ENCODE data around the gene ITGA11.

ITGA11 gene

DNA sequence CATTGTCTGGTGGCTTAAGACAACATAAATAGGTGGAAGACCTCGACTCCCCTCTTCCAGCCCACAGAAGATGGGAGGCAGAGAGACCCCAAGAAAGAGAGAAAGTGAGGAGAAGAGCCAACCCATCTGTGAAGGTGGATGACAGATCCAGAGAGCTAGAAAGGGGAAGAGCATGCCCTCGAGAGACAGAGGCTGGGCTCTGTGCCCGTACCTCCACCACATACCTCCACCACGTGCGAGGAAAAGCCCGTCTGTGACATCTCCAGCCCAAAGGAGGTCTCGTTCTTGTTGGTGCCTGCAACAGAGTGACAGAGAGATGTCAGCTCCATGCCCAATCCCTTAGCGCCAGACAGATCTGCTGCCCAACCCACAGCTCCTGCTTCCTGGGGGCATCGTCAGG is 83.4 kb downstream of the ITGA11 start:
- no peak for DNase-seq

GRCh38 chr15:68348081-68348480 is 83.9 kb downstream of the ITGA11 start:
- DNase-seq, result no peak

GRCh38 chr15:68347392-68347791 is 84.6 kb downstream of the ITGA11 start:
- no peak for DNase-seq

GRCh38 chr15:68346979-68347378 is 85.0 kb downstream of the ITGA11 start:
- DNase-seq, result no peak

GRCh38 chr15:68345481-68345880 is 86.5 kb downstream of the ITGA11 start:
- DNase-seq, result no peak

GRCh38 chr15:68344600-68344999 is 87.4 kb downstream of the ITGA11 start:
- no peak for DNase-seq

DNA sequence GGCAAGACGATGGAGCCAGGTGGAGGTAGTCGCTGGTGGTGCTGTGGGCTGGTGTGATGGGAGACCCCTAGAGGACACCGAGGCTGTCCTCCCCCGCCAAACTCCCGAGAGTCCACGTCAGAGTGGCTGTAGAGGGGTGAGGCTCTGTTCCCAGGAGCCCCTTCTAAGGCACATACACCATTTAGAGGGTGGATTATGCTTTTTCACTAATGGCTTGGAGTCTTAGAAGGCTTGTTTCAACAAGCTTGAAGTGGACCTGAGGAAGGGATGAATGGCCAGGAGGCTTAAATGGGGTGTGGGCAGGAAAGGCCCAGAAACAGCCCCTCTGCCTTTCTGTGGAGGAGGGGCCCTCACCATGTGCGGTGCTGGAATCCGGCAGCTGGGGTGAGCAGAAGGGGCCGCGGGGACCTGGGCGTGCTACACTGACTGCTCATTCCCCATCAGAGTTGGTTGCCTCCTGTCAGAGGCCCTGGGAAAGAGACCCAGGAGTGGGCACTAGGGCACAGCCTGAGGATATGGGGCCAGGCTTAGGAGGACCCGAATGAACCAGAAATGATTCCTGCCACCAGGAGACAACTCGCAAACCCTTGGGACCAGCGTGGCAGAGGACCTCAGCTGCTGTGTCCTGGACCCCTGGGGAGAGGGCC is 88.3 kb downstream of the ITGA11 start:
- DNase-seq, result no peak

DNA sequence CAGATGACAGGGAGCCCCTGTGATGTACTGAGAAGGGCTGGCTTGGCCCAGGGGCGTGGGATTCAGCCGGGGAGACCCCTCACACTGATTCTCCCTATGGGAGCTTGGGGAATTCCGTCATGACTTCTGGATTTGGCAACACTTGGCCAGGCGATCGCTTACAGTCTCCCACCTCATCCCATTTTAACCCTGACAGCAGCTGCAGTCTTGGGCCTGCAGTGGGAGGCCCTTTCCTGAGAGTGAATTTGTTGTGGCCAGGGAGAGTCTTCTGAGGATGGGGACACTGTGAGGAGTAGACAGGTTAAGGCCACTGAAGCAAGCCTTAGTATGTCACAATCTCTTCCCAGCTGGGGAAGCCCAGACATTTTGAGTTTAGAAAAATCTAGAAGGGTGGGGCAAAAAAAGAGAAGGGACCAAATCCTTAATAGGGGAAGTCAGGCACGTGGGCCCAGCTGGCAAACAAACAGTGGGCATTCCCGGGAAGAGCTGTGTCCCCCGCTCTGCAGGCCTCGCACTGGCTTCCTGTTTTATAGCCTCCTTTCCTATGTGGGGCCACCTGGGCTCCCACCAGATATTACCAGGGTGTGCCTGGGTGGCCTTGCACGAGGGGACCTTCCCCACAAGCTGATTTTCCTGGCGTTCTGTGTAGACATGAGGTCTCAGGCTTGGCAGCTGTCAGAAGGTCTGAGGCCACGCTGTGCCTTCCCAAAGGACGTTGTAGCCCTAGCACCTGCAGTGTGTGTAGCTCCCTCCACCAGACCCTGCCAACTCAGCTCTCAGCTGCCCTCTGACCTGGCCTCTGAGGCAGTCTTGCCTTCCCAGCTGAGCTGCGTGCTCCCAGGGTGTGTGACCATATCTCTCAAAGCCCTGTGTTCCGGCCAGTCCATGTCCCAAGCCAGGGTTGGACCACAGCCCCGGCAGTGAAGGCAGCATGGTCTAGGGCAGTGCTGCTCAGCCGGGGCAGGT is 89.9 kb downstream of the ITGA11 start:
- DNase-seq, result no peak

GRCh38 chr15:68340726-68341671 is 91.0 kb downstream of the ITGA11 start:
- no peak for DNase-seq

DNA sequence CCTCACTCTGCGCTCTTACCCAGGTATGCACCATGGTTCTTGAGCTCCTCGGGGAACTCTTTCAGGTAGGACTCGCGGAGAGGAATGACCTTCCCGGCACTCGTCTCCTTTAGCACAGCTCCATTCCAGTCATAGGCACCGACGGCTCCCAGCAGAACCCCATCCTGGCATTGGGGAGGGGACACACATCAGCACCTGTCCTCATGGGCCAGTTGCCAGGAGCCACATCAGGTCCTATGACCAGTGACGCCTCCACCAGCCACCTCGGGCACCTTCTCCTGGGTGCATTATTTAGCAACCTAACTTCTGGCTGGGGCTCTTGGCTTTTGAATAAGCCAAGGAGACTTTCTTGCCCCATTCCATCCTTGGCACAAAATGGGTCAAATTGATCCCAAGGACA is 92.5 kb downstream of the ITGA11 start:
- no peak for DNase-seq

DNA sequence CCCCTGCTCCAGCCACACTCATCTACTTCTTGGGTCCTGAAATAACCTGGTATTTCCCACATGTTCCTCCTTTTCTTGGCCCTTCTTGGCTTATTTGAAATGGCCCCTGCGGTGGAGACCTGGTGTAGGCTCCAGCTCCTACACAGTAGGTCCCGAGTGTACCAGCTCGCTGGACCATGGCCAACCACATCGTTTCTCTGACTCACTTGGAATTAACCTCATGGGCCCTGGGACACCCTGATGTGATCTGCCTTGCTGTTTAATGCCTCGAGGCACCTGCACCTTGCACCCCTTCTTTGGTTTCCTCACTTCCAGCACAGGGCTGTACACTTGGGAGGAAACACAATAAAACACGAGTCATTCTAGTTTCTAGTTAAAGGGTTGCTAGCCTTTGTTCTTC is 94.1 kb downstream of the ITGA11 start:
- no peak for DNase-seq

GRCh38 chr15:68336516-68336915 is 95.4 kb downstream of the ITGA11 start:
- no peak for DNase-seq

- DNase-seq, result no peak
These were observed 96.3 kb downstream of the ITGA11 start for GRCh38 chr15:68335655-68336054.

DNA sequence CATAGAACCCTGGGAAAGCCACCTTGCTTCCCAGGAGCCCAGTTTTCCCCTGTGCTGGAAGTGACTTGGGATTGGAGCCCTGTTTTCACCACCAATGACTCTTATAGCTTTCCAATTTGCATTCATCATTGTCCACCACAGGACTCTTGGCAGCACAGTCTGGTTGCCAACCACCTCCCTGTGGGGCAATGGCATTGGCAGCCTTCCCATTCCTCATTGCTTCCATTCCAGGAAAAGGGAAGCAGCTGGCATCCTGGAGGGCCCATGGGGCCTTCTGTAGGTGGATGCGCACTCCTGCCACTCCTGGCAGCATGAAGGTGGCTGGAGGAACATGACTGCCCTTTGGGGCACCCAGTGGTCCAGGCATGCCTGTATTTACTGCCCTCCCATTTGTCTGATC is 96.7 kb downstream of the ITGA11 start:
- no peak for DNase-seq

DNA sequence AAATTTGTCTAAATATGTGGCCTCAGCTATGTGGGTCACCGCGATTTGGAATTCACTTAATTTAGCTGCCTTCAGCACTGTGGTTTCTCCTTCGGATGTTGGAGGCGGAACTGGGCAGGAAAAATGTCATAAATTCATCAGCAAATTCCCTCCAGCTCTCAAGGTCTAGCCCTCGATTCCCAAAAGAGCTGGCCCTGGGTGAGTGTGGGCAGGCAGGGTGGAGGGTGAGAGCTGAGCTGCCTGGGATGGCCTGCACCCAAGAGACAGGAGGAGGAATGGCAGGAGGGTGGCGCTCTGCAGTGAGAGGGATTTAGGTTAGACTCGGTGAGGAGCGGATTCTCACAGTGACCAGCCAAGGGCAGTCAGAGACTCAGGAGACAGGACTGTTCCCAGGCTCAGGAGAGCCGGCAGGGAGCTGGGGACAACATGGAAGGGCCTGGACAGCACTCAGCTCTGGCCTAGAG is 97.3 kb downstream of the ITGA11 start:
- no peak for DNase-seq

GRCh38 chr15:68333775-68334470 is 98.0 kb downstream of the ITGA11 start:
- no peak for DNase-seq

DNA sequence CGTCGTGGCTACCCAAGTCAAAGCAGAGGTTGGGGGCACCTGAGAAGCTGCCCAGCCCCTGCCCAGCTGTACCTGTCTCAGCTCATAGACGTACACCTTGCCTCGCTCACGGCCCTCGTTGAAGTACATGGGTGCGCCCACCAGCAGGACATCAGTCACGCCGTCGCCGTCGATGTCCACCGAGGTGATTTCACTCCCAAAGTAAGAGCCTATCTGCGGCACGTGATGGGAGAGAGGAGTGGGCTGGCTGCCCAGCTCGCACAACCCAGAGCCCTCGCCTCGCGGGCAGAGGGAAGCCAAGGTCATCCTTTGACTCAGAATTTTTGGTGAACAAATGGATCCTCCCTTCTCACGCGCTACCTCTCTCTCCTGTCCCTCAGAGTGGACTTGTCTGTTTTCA is 99.7 kb downstream of the ITGA11 start:
- DNase-seq, result no peak

DNA sequence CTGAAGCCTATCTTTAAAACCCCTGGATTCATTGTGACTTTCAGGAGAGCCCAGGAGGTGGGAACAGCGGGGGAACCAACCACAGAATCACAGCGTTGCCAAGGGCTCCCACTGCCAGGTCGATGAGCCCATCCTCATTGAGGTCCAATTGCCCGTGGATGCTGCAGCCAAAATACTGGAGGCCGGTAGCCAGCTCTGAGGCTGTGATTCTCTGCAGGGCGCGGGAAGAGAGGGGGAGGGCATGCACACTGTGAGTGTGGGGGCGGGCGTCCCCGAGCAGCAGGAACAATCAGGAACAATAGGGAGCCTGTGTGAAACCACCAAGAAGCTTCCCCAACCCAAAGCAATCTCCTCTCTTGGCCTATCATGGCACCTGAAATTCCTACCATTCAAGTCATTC is 101.1 kb downstream of the ITGA11 start:
- DNase-seq, result no peak

DNA sequence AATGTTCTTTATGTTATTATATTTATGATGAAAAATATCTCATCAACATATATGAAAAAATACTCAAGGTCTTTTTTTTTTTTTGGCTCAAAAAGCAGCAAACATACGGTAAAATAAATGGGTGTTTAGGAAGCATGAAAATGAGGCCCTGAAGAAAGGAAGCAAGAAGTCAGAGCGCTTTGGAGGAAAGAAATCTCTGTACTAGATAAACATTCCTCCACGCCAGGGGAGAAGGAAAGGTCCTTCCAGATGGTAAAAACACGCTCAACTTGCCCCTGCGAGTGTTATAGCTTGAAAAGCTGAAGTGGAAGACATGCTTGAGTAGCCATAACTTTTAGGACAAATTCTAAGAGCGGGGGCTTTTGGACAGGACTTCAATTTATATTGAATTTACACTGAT is 101.5 kb downstream of the ITGA11 start:
- no peak for DNase-seq

DNA sequence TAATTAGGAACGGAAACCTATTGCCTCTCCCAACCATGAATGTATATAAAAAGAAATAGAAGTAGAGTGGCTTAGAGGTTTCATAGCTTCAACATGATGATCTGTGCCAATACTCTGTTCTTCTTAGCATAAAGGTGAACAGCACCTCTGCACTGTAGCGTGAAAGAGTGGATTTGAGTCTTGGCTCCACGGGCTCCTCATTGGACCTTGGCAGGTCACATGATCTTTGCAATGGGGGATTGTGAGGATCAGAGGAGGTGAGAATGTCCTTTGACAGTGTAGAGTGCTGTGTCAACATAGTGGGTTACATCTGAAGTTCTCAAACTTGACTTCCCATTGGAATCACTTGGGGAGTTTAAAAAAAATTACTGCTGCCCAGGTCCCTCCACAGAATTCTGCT is 103.0 kb downstream of the ITGA11 start:
- no peak for DNase-seq

- no peak for DNase-seq
These were observed 103.5 kb downstream of the ITGA11 start for GRCh38 chr15:68328443-68328842.

- DNase-seq, result no peak
These were observed 105.1 kb downstream of the ITGA11 start for GRCh38 chr15:68326711-68327354.
